GM21723 (cell line): ENCODE measurements around the gene CLINT1.
"Not testable (repeated sequence)": the region's sequence is repeated elsewhere in the genome, so short reads cannot be mapped to it uniquely, and the experiment has no call there.

ENCODE experiments used
- ATAC-seq: cut with Tn5 transposase; IDR thresholded peaks from one replicate; pipeline ENCODE4 v1.9.1; 2021; ENCODE audit warnings: mild to moderate bottlenecking, moderate library complexity; ENCODE audit not compliant: unreplicated experiment

Gene CLINT1

DNA sequence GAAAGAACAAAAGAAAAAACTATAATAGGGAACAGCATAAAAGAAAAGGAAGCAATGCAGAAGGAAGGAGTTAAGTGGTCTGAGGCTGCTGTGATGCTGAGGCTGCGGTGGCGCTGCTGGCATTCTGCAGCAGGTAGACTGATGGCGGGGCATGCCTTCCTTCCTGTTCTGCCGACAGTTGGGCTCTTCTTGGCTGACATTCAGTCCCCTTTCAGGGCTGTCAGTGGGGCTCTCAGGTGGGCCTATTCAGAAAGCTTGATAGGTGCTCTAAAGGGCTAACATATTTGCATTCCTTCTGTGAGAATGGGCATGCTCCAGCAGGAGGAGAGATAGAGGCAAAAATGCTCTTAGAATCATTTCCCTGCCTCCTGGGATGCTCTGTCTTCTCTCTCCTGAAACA is 5.1 kb upstream of the CLINT1 start:
- ATAC-seq = no peak

DNA sequence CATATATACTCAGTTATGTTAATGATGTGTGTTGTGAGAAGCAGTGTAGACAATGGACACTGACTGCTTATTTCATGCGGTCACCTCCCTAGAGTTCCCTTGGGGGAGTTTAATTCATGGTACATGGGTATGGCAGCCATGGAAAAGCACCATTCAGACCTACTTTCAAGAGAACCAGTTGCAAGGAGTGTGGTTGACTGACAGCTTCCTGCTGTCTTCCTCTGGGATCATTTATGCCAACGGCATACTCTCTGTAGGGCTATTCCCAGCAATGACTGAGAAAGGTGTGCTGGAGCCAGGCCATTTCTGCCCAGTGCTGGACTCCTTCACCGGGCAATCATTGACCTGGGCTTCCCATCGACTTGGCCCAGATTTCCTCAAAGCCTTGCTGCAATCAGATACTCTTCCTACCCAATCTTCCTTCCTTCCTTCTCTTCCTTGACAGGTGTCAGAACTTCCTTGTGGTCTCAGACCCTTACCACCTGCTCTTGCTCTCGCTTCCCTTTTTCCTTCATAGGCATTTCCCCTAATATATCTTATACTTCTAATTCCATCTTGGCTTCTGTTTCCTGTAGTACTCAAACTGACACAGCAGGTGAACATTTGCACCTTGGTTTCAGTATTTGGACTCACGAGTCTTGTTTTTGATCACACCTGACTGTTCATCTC is 3.4 kb upstream of the CLINT1 start:
- ATAC-seq = no peak

- ATAC-seq = peak; percentile 68
These were observed 2.2 kb upstream of the CLINT1 start for GRCh38 chr5:157860898-157861890.

DNA sequence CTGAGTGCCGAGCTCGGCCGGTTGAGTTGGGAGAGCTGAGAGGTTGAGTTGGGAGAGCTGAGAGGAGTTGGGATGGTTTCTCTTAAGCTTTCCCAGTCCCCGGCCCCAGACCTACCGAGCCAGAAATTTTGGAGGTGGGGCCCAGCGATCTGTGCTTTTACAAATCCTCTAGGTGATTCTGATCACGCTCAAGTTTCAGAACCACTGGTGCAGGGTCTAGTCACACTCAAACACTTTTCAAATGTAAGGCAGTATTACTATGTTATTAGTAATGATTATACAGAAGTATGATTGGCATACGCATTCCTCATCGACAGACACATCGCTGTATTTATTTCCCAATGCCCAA is 256 bp upstream of the CLINT1 start:
- no peak for ATAC-seq

DNA sequence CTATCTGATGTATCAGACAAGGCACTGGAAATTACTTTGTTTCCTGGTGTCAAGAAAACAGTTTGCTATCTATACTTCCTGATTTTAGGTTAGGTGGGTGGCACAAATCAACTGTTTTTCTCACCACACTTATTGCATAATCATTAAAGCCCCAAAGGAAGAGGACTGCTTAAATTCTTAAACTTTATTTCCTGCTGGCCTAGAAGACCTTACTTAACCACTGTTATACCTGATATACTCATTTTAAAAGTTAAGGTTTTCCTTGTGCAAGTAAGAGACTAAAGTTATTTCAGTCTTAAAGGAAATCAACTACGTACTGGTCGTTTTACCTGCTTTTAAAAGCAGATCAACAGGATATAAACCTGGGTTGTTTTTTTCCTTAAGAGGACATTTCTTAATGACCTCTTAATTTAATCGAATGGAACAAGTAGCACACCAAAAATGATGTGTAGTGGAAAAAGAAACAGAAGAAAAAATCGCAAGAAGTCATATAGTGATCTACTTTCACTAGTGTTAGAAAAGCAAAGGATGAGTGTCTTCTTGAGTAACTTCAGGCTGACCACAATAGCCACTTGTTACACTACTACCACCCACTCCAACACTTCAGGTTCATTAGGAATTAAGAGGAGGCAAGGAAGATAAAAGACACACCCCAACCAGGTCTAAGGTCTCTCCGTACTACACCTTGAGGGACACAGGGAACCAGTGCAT is 974 bp downstream of the CLINT1 start:
- no peak for ATAC-seq

DNA sequence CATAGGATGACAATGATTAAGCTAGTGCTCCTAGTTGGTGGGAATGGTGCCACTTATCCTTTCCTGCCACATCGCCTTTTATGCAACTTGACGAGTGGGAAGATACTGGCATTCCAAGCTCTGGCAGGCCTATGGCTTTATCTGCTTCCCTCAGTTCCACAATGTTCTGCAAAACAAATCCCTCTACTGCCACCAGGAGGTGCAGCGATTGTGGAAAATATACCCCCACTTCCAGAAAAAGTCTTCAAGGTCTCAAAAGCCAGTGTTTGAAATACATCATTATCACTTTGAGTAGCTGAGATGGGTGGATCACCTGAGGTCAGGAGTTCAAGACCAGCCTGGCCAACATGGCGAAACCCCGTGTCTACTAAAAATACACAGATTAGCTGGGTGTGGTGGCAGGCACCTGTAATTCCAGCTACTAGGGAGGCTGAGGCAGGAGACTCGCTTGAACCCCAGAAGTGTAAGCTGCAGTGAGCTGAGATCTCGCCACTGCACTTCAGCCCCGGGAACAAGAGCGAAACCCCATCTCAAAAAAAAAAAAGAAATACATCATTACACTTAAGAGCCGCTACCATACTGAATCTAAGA is 3.4 kb downstream of the CLINT1 start:
- no peak for ATAC-seq

DNA sequence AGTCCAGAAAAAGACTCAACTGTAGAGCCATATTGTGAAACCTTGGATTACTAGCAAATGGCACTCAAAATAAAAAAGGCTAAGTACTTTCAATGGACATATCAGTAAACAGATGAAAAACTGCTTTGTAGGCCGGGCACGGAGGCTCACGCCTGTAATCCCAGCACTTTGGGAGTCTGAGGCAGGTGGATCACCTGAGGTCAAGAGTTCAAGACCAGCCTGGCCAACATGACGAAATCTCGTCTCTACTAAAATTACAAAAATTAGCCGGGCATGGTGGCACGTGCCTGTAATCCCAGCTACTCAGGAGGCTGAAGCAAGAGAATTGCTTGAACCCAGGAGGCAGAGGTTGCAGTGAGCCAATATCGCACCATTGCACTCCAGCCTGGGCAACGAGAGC is 5.6 kb downstream of the CLINT1 start:
- ATAC-seq = not testable (repeated sequence)

- ATAC-seq = no peak
These were observed 12.9 kb downstream of the CLINT1 start for GRCh38 chr5:157845914-157846598.

GRCh38 chr5:157842787-157843186 is 16.2 kb downstream of the CLINT1 start:
- no peak for ATAC-seq

DNA sequence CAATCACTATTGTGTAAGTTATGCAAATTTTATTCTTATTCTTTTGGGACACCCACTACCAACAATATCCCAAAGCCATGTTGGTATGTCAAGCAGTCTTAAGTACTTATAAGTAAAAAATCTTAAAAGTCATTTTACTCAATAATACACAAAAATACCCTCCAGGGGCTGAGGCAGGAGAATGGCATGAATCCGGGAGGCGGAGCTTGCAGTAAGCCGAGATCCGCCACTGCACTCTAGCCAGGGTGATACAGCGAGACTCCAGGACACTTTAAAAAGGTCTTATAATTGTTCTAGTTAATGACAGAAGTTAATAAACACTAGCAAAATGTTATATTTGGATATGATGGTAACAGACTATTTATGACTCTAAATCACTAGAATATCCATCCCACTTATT is 16.8 kb downstream of the CLINT1 start:
- ATAC-seq = no peak

GRCh38 chr5:157839157-157839795 is 19.7 kb downstream of the CLINT1 start:
- ATAC-seq = no peak

DNA sequence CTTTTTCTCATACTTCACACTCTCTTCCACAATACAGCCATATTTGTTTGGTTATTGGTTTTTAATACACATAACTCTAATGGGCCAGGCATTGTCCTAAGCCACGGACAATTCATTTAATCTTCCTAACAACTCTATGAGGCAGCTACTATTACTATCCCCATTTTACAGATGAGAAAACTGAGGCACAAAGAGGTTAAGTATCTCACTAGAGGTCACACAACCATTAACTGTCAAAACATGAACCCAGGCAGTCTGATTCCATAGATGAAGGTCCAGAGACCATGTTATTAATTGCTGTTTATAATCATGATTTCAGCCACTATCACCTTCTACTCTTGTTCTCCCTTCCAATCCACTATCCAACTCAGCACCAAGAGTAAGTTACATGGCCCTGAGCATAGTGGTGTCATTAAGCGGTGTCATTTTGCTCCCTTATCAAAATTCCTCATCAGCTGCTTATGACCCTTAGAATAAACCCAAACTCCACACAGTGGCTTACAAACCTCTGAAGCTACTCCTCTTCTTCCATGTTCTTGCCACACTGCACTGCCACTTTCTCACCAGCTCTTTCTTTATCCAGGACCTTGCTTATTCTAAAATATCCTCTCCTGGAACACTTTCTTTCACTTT is 22.7 kb downstream of the CLINT1 start:
- ATAC-seq = no peak

GRCh38 chr5:157835041-157835440 is 23.9 kb downstream of the CLINT1 start:
- no peak for ATAC-seq

- no peak for ATAC-seq
These were observed 29.9 kb downstream of the CLINT1 start for GRCh38 chr5:157828944-157829639.

- peak; percentile 53 for ATAC-seq
These were observed 30.6 kb downstream of the CLINT1 start for GRCh38 chr5:157828105-157828943.

DNA sequence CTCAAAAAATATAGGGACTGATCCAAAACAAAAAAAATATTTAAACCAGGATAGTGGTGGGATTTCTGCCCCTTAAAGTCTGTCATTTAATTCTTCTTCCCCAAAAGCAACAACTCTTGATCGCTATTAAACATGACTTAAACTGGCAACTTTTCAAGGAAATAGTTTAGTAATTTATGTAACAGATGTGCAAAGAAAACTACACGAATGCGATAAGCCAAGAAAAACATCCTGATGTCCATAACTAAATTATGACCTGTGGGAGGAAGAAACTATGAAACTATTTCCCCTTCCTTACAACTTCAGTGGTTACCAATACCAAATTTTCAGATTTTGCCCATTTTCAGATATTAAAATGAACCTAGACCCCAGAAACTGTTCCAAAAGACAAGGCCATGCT is 31.5 kb downstream of the CLINT1 start:
- ATAC-seq = no peak

DNA sequence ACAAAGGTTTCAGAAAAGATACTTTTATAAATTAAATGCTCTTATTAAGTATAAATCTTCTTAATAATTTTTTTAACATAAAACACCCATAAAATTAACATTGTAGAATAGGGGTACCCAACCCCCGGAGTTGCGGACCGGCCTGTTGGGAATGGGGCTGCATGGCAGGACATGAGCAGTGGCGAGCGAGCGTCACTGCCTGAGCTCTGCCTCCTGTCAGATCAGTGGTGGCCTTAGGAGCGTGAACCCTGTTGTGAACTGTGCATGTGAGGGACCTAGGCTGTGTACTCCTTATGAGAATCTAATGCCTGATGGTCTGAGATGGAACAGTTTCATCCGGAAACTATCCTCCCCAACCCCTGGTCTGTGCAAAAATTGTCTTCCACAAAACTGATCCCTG is 35.3 kb downstream of the CLINT1 start:
- ATAC-seq = no peak
